NOMO-1 treated with dmso at 0.1 percent for 144 hours (cell line): Measurements from ENCODE around the gene CPM.
A peak's percentile ranks its signal among the peaks of the same experiment; 100 is the strongest.
"Not testable (repeated sequence)": the region's sequence is repeated elsewhere in the genome, so short reads cannot be mapped to it uniquely, and the experiment has no call there.

ENCODE experiments used
- DNase-seq: peaks from one replicate; lab custom pipeline; 2025; ENCODE audit not compliant: unreplicated experiment; lab: John Stamatoyannopoulos, UW

CPM gene

GRCh38 chr12:68809190-68810026 is 123.6 kb downstream of the CPM start:
- no peak for DNase-seq

DNA sequence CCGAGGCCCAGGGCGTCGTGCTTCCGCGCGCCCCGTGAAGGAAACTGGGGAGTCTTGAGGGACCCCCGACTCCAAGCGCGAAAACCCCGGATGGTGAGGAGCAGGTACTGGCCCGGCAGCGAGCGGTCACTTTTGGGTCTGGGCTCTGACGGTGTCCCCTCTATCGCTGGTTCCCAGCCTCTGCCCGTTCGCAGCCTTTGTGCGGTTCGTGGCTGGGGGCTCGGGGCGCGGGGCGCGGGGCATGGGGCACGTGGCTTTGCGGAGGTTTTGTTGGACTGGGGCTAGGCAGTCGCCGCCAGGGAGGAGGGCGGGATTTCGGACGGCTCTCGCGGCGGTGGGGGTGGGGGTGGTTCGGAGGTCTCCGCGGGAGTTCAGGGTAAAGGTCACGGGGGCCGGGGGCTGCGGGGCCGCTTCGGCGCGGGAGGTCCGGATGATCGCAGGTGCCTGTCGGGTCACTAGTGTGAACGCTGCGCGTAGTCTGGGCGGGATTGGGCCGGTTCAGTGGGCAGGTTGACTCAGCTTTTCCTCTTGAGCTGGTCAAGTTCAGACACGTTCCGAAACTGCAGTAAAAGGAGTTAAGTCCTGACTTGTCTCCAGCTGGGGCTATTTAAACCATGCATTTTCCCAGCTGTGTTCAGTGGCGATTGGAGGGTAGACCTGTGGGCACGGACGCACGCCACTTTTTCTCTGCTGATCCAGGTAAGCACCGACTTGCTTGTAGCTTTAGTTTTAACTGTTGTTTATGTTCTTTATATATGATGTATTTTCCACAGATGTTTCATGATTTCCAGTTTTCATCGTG is 124.4 kb downstream of the CPM start:
- DNase-seq: peak; percentile 87

GRCh38 chr12:68807576-68808387 is 125.2 kb downstream of the CPM start, which contains the start of gene MDM2:
MDM2 (plus strand) TSS chr12:68808177; CDS start chr12:68808478, 301 bp downstream.
- DNase-seq: peak; percentile 90

DNA sequence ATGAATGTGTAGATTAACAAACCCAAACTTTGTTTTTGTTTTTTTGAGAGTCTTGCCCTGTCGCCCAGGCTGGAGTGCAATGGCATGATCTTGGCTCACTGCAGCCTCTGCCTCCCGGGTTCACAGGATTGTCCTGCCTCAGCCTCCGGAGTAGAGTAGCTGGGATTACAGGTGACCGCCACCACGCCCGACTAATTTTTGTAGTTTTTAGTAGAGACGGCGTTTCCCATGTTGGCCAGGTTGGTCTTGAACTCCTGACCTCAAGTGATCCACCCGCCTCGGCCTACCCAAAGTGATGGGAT is 125.7 kb downstream of the CPM start:
- DNase-seq: not testable (repeated sequence)

DNA sequence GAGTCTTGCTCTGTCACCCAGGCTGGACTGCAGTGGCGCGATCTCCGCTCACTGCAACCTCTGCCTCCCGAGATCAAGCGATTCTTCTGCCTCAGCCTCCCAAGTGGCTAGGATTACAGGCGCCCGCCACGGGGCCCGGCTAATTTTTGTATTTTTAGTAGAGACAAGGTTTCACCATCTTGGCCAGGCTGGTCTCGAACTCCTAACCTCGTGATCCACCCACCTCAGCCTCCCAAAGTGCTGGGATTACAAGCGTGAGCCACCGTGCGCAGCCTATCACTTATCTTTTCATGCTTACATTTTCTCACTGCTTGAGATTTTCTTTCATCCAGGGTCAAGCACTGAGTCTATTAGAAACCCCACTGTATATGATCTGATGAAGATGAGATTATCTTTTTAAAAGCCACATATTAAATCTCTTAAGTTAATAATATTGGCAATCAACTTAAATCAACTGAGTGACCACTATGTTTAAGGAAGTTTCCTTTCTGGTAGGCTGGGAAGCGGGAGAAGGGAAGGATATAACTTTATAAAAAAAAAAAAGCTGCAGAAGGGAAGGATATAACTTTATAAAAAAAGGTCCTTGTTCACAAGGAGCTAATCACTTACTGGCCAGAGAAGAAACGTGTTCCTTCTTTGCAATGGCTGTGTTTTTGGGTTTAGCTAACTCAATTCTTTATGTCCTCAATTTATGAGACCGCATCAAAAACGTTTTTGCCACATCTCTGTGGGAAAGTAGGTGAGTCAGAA is 126.3 kb downstream of the CPM start:
- DNase-seq: no peak

GRCh38 chr12:68805592-68806120 is 127.3 kb downstream of the CPM start:
- DNase-seq: no peak

DNA sequence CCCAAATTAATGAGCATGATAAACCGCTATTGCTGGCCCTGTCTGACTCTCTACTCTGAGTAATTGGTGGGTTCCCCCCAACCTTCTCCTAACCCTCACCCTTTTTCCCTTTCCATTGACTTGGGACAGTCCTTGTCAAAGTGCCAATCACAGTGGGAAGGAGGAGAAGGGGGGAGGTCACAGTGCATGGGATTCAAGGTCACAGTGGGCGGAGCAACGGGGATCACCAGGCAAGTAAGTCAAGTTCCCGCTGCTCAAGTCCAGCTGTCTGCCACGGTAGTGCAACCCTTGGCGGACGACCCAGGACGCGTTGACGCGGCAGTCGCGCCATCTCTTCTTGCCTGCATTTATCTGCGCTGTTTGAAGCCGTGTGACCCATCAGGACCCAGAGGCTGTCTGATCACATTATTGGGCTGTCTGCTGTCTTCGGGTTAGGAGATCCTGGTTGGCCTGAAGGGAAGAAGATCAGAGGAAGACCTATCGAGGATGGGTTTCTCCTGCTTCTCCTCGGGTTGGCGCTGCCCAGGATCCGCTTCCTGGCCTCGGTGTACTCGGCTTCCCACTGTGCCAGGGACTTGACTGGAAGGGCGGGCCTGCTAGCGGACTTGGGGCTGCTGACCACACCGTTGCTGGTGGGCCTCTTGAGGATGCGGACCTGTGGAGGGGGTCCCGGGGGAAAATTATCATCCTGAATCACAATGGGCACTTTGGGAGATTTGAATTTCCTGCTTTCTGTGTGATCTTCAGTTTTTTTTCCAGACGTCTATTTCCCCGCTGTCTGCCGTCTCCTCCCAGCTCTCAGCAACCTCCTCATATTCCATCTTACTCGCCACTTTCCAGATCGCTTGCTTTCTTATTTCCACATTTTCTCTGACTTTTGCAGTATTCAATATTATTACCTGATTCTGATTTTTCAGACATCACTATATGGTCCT is 128.0 kb downstream of the CPM start:
- no peak for DNase-seq

GRCh38 chr12:68803948-68804656 is 128.9 kb downstream of the CPM start:
- no peak for DNase-seq

GRCh38 chr12:68802911-68803651 is 129.9 kb downstream of the CPM start:
- DNase-seq: not testable (repeated sequence)

DNA sequence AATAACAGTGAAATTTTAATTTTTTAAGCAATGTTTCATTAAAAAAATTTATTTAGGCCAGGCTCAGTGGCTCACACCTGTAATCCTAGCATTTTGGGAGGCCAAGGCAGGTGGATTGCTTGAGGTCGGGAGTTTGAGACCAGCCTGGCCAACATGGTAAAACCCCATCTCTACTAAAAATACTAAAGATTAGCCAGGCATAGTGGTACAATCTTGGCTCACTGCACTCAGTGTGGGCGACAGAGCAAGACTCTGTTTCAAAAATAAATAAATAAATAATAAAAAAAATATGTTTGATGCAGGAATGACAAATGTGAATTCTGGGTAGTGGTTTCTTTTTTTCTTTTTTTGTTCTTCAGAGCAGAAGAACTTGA is 130.6 kb downstream of the CPM start:
- DNase-seq: not testable (repeated sequence)
